GM18909 (cell line): ENCODE measurements around the gene ATP1B1.

ENCODE experiments used
- ATAC-seq: cut with Tn5 transposase; IDR thresholded peaks from one replicate; pipeline ENCODE4 v1.9.1; 2021; ENCODE audit warnings: mild to moderate bottlenecking; ENCODE audit not compliant: unreplicated experiment, poor library complexity

The ATP1B1 gene

DNA sequence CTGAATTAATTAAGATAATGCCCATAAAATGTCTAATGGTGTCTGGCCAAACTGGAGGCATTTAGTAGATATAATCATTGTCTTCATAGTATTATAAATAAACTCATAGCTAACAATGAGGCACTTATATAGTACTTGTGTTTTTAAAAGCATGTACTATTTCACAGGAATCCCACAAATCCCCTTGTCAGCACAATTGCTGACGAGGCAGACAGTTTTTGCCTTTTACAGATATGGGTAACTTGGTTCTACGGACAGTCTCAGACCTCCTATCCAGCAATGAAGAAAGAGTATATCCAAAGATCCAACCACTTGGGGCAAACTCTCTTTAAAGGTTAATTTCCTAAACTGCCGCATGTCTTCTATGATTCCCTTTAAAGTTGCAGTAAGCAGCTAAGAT, 73.7 kb downstream of the ATP1B1 start:
- ATAC-seq, result no peak
